CD14-positive monocyte (primary cell): ENCODE results near the gene TMEM115. TPM values are rescaled to one million over a fixed set of nuclear protein-coding genes. Genes with fewer than 3 reads are reported as not detected.
A peak's percentile ranks its signal among the peaks of the same experiment; 100 is the strongest.

Source experiments
- DNase-seq, 3 donors: peaks; one replicate each; pipeline ENCODE4 v3.0.0-alpha.2; 2011 to 2022
- H2AFZ ChIP-seq: 2 replicates; pipeline ENCODE4 v1.6.0; 2012; ENCODE audit warnings: mild to moderate bottlenecking, low read depth, low read length, inconsistent platforms; ENCODE audit not compliant: insufficient read depth, poor library complexity, severe bottlenecking
- H3K27ac ChIP-seq, 2 donors: 1 replicate in 1 of 2; 2 replicates in 1 of 2; pipeline ENCODE4 v1.5.1; 2012 to 2013; ENCODE audit warnings: low read length in 2 of 2, control low read depth in 1 of 2, inconsistent platforms in 1 of 2, low read depth in 1 of 2, mild to moderate bottlenecking in 1 of 2
- H3K27me3 ChIP-seq, 2 donors: one replicate each; pipeline versions ENCODE4 v1.6.0 to v1.6.1; 2011 to 2013; ENCODE audit warnings: low read length in 2 of 2; ENCODE audit not compliant: control insufficient read depth in 2 of 2, insufficient read depth in 2 of 2
- H3K36me3 ChIP-seq, 2 donors: replicated peaks in 1 of 2; 1 replicate in 1 of 2; 2 replicates in 1 of 2; pipeline versions ENCODE4 v1.5.1 to v1.6.1; 2012 to 2013; ENCODE audit warnings: low read length in 2 of 2, control low read depth in 1 of 2, inconsistent platforms in 1 of 2, mild to moderate bottlenecking in 1 of 2; ENCODE audit not compliant: insufficient read depth in 2 of 2, control insufficient read depth in 1 of 2
- H3K4me1 ChIP-seq, 2 donors: 1 replicate in 1 of 2; 2 replicates in 1 of 2; pipeline versions ENCODE4 v1.5.1 to v1.6.1; 2012 to 2013; ENCODE audit warnings: low read length in 2 of 2, control low read depth in 1 of 2, inconsistent platforms in 1 of 2, mild to moderate bottlenecking in 1 of 2, moderate library complexity in 1 of 2; ENCODE audit not compliant: insufficient read depth in 2 of 2, control insufficient read depth in 1 of 2
- H3K4me2 ChIP-seq: replicated peaks from 2 replicates; pipeline ENCODE3; 2012; ENCODE audit warnings: low read length, moderate library complexity, mild to moderate bottlenecking; ENCODE audit not compliant: poor library complexity, severe bottlenecking; ENCODE audit errors: extremely low read depth
- H3K4me3 ChIP-seq, 3 experiments: fragments of 200-600 bp in 1 of 3; sonication (generic) in 1 of 3; replicated peaks in 1 of 3; 1 replicate in 2 of 3; 2 replicates in 1 of 3; pipeline ENCODE4 v1.5.1; 2011 to 2013; ENCODE audit warnings: low read length in 3 of 3, mild to moderate bottlenecking in 3 of 3, control low read depth in 2 of 3, low read depth in 2 of 3, inconsistent platforms in 1 of 3, moderate library complexity in 1 of 3
- H3K79me2 ChIP-seq: 2 replicates; pipeline ENCODE4 v1.6.0; 2012; ENCODE audit warnings: mild to moderate bottlenecking, control low read depth, inconsistent platforms, low read length, moderate library complexity; ENCODE audit not compliant: insufficient read depth
- H3K9ac ChIP-seq: 2 replicates; pipeline ENCODE4 v1.6.0; 2017; ENCODE audit warnings: low read length, mild to moderate bottlenecking; ENCODE audit not compliant: insufficient read depth, poor library complexity, severe bottlenecking
- H3K9me3 ChIP-seq, 2 donors: replicated peaks in 1 of 2; 1 replicate in 1 of 2; 2 replicates in 1 of 2; pipeline versions ENCODE4 v1.5.1 to v1.6.1; 2012 to 2013; ENCODE audit warnings: low read length in 2 of 2, control low read depth in 1 of 2; ENCODE audit not compliant: control insufficient read depth in 1 of 2, insufficient read depth in 1 of 2
- H4K20me1 ChIP-seq: 2 replicates; pipeline ENCODE4 v1.6.0; 2012; ENCODE audit warnings: mild to moderate bottlenecking, low read length, control low read depth, moderate library complexity; ENCODE audit not compliant: insufficient read depth
- H3K27ac Mint-ChIP-seq, 7 donors: one replicate each; pipeline ENCODE4 v1.8.0; 2020; ENCODE audit warnings: mild to moderate bottlenecking in 7 of 7, mixed read lengths in 7 of 7, moderate library complexity in 6 of 7, inconsistent platforms in 2 of 7
- H3K27me3 Mint-ChIP-seq, 3 donors: one replicate each; pipeline ENCODE4 v1.8.0; 2021 to 2022; ENCODE audit warnings: low read depth in 3 of 3, mild to moderate bottlenecking in 3 of 3, mixed read lengths in 3 of 3, moderate library complexity in 3 of 3, inconsistent platforms in 1 of 3
- H3K36me3 Mint-ChIP-seq, 2 donors: one replicate each; pipeline ENCODE4 v1.8.0; 2020; ENCODE audit warnings: mixed read lengths in 2 of 2, inconsistent platforms in 1 of 2, mild to moderate bottlenecking in 1 of 2
- H3K4me1 Mint-ChIP-seq: one replicate; pipeline ENCODE4 v1.8.0; 2020; ENCODE audit warnings: mild to moderate bottlenecking, mixed read lengths
- H3K4me3 Mint-ChIP-seq, 2 donors: one replicate each; pipeline ENCODE4 v1.8.0; 2020; ENCODE audit warnings: mild to moderate bottlenecking in 2 of 2, mixed read lengths in 2 of 2, moderate library complexity in 1 of 2
- H3K9me3 Mint-ChIP-seq, 7 donors: one replicate each; pipeline ENCODE4 v1.8.0; 2020 to 2022; ENCODE audit warnings: mixed read lengths in 7 of 7, mild to moderate bottlenecking in 6 of 7, moderate library complexity in 6 of 7, inconsistent platforms in 2 of 7
- WGBS: methylation state at CpG from one replicate; pipeline ENCODE4 v1.1.5; 2013; ENCODE audit warnings: missing lambda C conversion rate; ENCODE audit not compliant: insufficient coverage; 5-methylcytosine and 5-hydroxymethylcytosine counted together
- intact Hi-C, 2 donors: fragments of 100-400 bp; cut with micrococcal nuclease; formaldehyde crosslinking; loops; one replicate each; pipeline versions ENCODE4 v1.15.0 to v1.15.1; 2023
- polyA plus RNA-seq, 3 donors: library from polyadenylated mRNA; depleted of rRNA in 1 of 3; unstranded in 2 of 3; stranded (reverse) in 1 of 3; fragments of 300-500 nt in 2 of 3; fragments of >200 nt in 1 of 3; fragmentation: Illumina TruSeq in 2 of 3; gene quantifications; 1 replicate in 2 of 3; 2 replicates in 1 of 3; pipeline ENCODE4 v1.2.3, GENCODE V29; 2012 to 2021
- TF ChIP-seq, protein P1 (sequence below): fragments of 200-600 bp; IDR thresholded peaks from one replicate; pipeline ENCODE4 v1.8.0; 2022; ENCODE audit warnings: antibody characterized with exemption, mild to moderate bottlenecking

Gene TMEM115
- polyA plus RNA-seq, 3 donors, result 14.5 to 36.2 (median 32.9) TPM

DNA sequence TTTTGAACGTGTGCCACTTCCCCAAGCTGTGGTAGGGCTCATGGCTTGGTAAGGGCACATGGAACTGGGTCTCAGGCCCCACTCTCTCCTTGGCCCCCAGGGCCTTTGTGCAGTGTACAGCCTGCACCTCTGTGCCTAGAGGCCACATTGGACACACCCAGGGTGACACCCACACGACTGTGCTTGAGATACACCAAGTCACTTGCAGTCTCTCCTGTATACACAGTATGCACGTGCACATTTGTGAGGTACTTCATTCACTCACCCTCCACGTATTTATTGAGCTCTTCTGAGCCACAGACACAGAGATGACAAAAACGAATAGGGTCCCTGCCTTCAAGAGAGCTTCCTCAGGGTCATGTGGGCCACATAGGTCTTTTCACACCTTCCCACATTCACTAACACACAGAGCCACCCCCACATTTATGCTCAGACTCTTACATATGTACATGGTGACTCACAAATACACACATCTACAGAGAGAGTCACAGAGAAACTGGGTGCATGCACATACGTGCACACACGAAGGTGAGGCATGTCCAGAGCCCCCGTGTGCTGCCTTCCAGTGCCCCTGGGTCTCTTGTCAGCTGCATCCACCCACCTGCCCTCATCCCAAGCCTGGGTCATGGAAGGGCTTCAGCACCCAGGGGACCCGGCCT, 9.8 kb upstream of the TMEM115 start:
- no peak overlapping the region for H3K4me3 ChIP-seq
- peaks cover 12 to 30% (median 16%) of the 10 kb centered on the region in 3 donors for H3K27me3 Mint-ChIP-seq
- WGBS, result 83% methylated on average over 9 of the region's 9 CpGs
- H3K36me3 Mint-ChIP-seq, result no peaks in the 10 kb centered on the region
- H3K4me3 Mint-ChIP-seq, result no peak overlapping the region
- no peaks in the 10 kb centered on the region for H3K9me3 ChIP-seq
- no peaks in the 10 kb centered on the region for H3K36me3 ChIP-seq
- no peaks in the 10 kb centered on the region for H3K9me3 Mint-ChIP-seq
- no peaks in the 10 kb centered on the region for H4K20me1 ChIP-seq
- intact Hi-C loops, result no loop called here
- peaks cover 13 to 15% of the 10 kb centered on the region in 2 donors for H3K4me1 ChIP-seq
- H3K79me2 ChIP-seq, result no peaks in the 10 kb centered on the region
- DNase-seq, result no peak
- TF ChIP-seq, protein P1, sequence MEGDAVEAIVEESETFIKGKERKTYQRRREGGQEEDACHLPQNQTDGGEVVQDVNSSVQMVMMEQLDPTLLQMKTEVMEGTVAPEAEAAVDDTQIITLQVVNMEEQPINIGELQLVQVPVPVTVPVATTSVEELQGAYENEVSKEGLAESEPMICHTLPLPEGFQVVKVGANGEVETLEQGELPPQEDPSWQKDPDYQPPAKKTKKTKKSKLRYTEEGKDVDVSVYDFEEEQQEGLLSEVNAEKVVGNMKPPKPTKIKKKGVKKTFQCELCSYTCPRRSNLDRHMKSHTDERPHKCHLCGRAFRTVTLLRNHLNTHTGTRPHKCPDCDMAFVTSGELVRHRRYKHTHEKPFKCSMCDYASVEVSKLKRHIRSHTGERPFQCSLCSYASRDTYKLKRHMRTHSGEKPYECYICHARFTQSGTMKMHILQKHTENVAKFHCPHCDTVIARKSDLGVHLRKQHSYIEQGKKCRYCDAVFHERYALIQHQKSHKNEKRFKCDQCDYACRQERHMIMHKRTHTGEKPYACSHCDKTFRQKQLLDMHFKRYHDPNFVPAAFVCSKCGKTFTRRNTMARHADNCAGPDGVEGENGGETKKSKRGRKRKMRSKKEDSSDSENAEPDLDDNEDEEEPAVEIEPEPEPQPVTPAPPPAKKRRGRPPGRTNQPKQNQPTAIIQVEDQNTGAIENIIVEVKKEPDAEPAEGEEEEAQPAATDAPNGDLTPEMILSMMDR, result no peak
- no peak overlapping the region for H3K27ac Mint-ChIP-seq
- peaks cover 0 to 10% of the 10 kb centered on the region in 2 donors for H3K27me3 ChIP-seq
- H3K4me1 Mint-ChIP-seq, result peaks cover 10% of the 10 kb centered on the region
- no peak overlapping the region for H2AFZ ChIP-seq
- no peak overlapping the region for H3K4me2 ChIP-seq
- no peak overlapping the region for H3K9ac ChIP-seq
- H3K27ac ChIP-seq, result no peak overlapping the region

DNA sequence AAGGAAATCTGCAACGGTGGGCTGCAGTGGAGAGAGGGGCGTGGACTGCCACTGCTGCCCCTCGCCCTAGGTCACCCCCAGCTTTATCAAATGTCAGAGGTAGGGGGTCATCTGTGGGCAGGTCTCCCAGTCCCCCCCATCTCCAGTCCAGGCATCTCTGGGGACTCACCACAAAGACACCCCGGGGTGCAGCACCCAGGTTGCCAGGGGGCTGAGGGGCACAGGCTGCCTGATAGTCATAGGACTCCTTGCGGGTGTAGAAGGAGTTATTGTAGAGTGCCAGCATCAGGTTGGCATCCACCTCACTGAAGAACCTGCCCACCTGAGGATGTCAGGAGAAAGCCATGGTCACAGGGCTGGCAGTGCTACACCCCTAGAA, 6.5 kb upstream of the TMEM115 start:
- TF ChIP-seq, protein P1, result no peak
- no peak for DNase-seq
- Histone ChIP-seq H3K4me3 (peak overlapping the region in 1 of 3 experiments; percentile 77), H3K9ac (no peak overlapping the region), H3K79me2 (no peaks in the 10 kb centered on the region), H4K20me1 (no peaks in the 10 kb centered on the region), H2AFZ (peak overlapping the region; percentile 94), H3K4me2 (peak overlapping the region; percentile 91), H3K36me3 (no peaks in the 10 kb centered on the region), H3K4me1 (peaks cover 13 to 15% of the 10 kb centered on the region in 2 donors), H3K27me3 (peaks cover 0 to 12% of the 10 kb centered on the region in 2 donors), H3K27ac (no peak overlapping the region), H3K9me3 (no peaks in the 10 kb centered on the region)
- peaks cover 13% of the 10 kb centered on the region for H3K4me1 Mint-ChIP-seq
- intact Hi-C loops, result no loop called here
- H3K27ac Mint-ChIP-seq, result peak overlapping the region in 3 of 7 donors; percentile 11 to 72 (median 66)
- 100% methylated on average over 1 of the region's 5 CpGs for WGBS
- peaks cover 0 to 3% (median 0%) of the 10 kb centered on the region in 7 donors for H3K9me3 Mint-ChIP-seq
- H3K4me3 Mint-ChIP-seq, result peak overlapping the region; percentile 77 to 87
- no peaks in the 10 kb centered on the region for H3K36me3 Mint-ChIP-seq
- peaks cover 11 to 30% (median 14%) of the 10 kb centered on the region in 3 donors for H3K27me3 Mint-ChIP-seq
